Measurements from ENCODE around the gene DDN.

DNA sequence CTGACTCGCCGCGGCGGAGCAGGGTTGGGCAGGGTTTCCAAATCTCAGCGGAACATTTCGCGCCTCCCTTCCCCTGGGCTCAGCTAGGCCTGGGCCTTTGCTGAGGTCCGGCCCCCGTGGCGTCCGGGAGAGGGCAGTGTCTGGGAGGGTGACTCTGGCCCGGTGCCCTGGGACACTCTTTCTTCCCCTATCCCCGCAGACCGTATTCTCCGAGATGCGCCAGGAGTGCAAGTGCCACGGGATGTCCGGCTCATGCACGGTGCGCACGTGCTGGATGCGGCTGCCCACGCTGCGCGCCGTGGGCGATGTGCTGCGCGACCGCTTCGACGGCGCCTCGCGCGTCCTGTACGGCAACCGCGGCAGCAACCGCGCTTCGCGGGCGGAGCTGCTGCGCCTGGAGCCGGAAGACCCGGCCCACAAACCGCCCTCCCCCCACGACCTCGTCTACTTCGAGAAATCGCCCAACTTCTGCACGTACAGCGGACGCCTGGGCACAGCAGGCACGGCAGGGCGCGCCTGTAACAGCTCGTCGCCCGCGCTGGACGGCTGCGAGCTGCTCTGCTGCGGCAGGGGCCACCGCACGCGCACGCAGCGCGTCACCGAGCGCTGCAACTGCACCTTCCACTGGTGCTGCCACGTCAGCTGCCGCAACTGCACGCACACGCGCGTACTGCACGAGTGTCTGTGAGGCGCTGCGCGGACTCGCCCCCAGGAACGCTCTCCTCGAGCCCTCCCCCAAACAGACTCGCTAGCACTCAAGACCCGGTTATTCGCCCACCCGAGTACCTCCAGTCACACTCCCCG lies 18.0 kb downstream of the DDN start:
- TF ChIP-seq EZH2 (IDR thresholded peaks at IDR 0.05; ENCODE audit: borderline replicate concordance, low read length), result no peak
- TF ChIP-seq, protein P1, sequence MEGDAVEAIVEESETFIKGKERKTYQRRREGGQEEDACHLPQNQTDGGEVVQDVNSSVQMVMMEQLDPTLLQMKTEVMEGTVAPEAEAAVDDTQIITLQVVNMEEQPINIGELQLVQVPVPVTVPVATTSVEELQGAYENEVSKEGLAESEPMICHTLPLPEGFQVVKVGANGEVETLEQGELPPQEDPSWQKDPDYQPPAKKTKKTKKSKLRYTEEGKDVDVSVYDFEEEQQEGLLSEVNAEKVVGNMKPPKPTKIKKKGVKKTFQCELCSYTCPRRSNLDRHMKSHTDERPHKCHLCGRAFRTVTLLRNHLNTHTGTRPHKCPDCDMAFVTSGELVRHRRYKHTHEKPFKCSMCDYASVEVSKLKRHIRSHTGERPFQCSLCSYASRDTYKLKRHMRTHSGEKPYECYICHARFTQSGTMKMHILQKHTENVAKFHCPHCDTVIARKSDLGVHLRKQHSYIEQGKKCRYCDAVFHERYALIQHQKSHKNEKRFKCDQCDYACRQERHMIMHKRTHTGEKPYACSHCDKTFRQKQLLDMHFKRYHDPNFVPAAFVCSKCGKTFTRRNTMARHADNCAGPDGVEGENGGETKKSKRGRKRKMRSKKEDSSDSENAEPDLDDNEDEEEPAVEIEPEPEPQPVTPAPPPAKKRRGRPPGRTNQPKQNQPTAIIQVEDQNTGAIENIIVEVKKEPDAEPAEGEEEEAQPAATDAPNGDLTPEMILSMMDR (IDR thresholded peaks at IDR 0.05; ENCODE audit: low read length), result 0 out of 2 replicates have a peak, but pooled peaks have one; percentile 5

Data from OCI-LY1 (cell line).